ENCODE data around the gene CCDC30.

DNA sequence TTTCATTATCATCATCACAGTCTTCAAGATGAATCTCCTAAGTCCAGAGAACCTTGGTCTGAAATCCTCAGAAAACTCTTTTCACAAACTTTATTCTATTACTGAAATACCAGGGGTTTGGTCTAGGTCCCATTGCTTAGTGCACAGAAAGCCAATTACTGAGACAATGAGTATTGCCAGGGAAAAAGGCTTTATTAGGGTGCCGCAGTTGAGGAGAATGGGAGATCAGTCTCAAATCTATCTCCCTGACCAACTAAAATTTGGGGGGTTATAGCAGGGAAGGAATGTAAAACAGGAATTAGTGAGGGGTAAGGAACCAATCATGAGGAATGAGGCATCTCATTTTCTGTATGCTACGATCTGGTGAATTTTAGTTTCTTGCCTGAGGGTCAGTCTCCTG lies 124.7 kb downstream of the CCDC30 start:
- TF ChIP-seq CTCF (conservative IDR thresholded peaks at IDR 0.05; ENCODE audit: low read length) (no peak), EZH2phosphoT487 (IDR thresholded peaks at IDR 0.05; ENCODE audit: borderline replicate concordance) (no peak)
